Fibroblast of lung (primary cell): ENCODE results near the gene TOX3. TPM values are rescaled to one million over a fixed set of nuclear protein-coding genes. Genes with fewer than 3 reads are reported as not detected.

Experiments used
- DNase-seq, 2 donors: peaks; one replicate each; pipeline versions ENCODE4 v3.0.0 to v3.0.0-alpha.2; 2010; ENCODE audit warnings: low read depth in 2 of 2
- H2AFZ ChIP-seq: 2 replicates; pipeline ENCODE4 v1.5.1; 2012; ENCODE audit warnings: low read length, control low read depth, inconsistent platforms
- H3K27ac ChIP-seq: 2 replicates; pipeline ENCODE4 v1.5.1; 2011; ENCODE audit warnings: low read length, control low read depth; ENCODE audit not compliant: insufficient read depth
- H3K27me3 ChIP-seq: 2 replicates; pipeline ENCODE4 v1.5.1; 2011; ENCODE audit warnings: mild to moderate bottlenecking, low read length; ENCODE audit not compliant: control insufficient read depth, insufficient read depth
- H3K36me3 ChIP-seq: 2 replicates; pipeline ENCODE4 v1.5.1; 2011; ENCODE audit warnings: low read length; ENCODE audit not compliant: control insufficient read depth, insufficient read depth
- H3K4me1 ChIP-seq: 2 replicates; pipeline ENCODE4 v1.5.1; 2011; ENCODE audit warnings: low read length; ENCODE audit not compliant: control insufficient read depth, insufficient read depth; ENCODE audit errors: extremely low read depth
- H3K4me2 ChIP-seq: 2 replicates; pipeline ENCODE4 v1.5.1; 2011; ENCODE audit warnings: low read length, control low read depth; ENCODE audit not compliant: insufficient read depth; ENCODE audit errors: extremely low read depth
- H3K4me3 ChIP-seq, 4 experiments: fragments of 200-600 bp in 1 of 4; sonication (generic) in 1 of 4; replicated peaks in 1 of 4; 2 replicates each; pipeline ENCODE4 v1.5.1; 2011 to 2016; ENCODE audit warnings: low read length in 4 of 4, low read depth in 3 of 4, mild to moderate bottlenecking in 3 of 4, control low read depth in 2 of 4, inconsistent platforms in 1 of 4, mixed read lengths in 1 of 4; ENCODE audit not compliant: insufficient read depth in 1 of 4; ENCODE audit errors: control extremely low read depth in 1 of 4
- H3K79me2 ChIP-seq: 2 replicates; pipeline ENCODE4 v1.5.1; 2012; ENCODE audit warnings: mild to moderate bottlenecking, low read length, inconsistent platforms; ENCODE audit not compliant: control insufficient read depth, insufficient read depth
- H3K9ac ChIP-seq: 2 replicates; pipeline ENCODE4 v1.5.1; 2011; ENCODE audit warnings: mild to moderate bottlenecking, low read length, control low read depth; ENCODE audit not compliant: insufficient read depth
- H3K9me3 ChIP-seq: 2 replicates; pipeline ENCODE4 v1.5.1; 2012; ENCODE audit warnings: low read depth, low read length; ENCODE audit not compliant: control insufficient read depth, insufficient read depth
- H4K20me1 ChIP-seq: 2 replicates; pipeline ENCODE4 v1.5.1; 2011; ENCODE audit warnings: low read length; ENCODE audit not compliant: control insufficient read depth, insufficient read depth; ENCODE audit errors: extremely low read depth
- CTCF ChIP-seq, 2 donors: IDR thresholded peaks in 1 of 2; conservative IDR thresholded peaks in 1 of 2; 1 replicate in 1 of 2; 2 replicates in 1 of 2; pipeline ENCODE4 v1.5.1; 2011 to 2012; ENCODE audit warnings: low read length in 2 of 2, control low read depth in 1 of 2, inconsistent platforms in 1 of 2, low read depth in 1 of 2, mild to moderate bottlenecking in 1 of 2
- EZH2 ChIP-seq: IDR thresholded peaks from 2 replicates; pipeline ENCODE4 v1.5.1; 2012; ENCODE audit warnings: low read length, control low read depth, mild to moderate bottlenecking; ENCODE audit errors: missing control alignments
- polyA plus RNA-seq, 2 donors: library from polyadenylated mRNA; depleted of rRNA in 1 of 2; stranded (reverse) in 1 of 2; unstranded in 1 of 2; fragments of >200 nt; gene quantifications; 2 replicates each; pipeline ENCODE4 v1.2.1, GENCODE V29; 2011 to 2012; ENCODE audit warnings: missing spikeins in 1 of 2
- total RNA-seq: library from RNA; depleted of rRNA; stranded (reverse); fragments of >200 nt; gene quantifications from 2 replicates; pipeline ENCODE4 v1.2.1, GENCODE V29; 2014

TOX3 gene
- total and polyA plus RNA-seq, 2 donors (not counting 1 experiment from before 2014, with no cell fraction given) = not detected

- Histone ChIP-seq H3K4me1 (no peaks in the 10 kb centered on the region), H3K79me2 (no peaks in the 10 kb centered on the region), H3K27me3 (no peaks in the 10 kb centered on the region), H3K4me3 (no peak overlapping the region), H3K9ac (no peak overlapping the region), H4K20me1 (no peaks in the 10 kb centered on the region), H3K27ac (no peak overlapping the region), H3K9me3 (no peaks in the 10 kb centered on the region), H3K4me2 (no peak overlapping the region), H2AFZ (no peak overlapping the region), H3K36me3 (no peaks in the 10 kb centered on the region)
- DNase-seq = no peak
- TF ChIP-seq EZH2 (no peak), CTCF (conservative IDR thresholded peaks at IDR 0.05 in 1 of 2, IDR thresholded peaks at IDR 0.05 in 1 of 2; ENCODE audit: low read depth in 1 of 2, low read length in 2 of 2) (no peak)
These were observed 122.4 kb downstream of the TOX3 start for GRCh38 chr16:52424591-52424990.

- Histone ChIP-seq H3K79me2 (no peaks in the 10 kb centered on the region), H3K4me1 (no peaks in the 10 kb centered on the region), H4K20me1 (no peaks in the 10 kb centered on the region), H3K9ac (no peak overlapping the region), H3K9me3 (no peaks in the 10 kb centered on the region), H3K4me2 (no peak overlapping the region), H3K27me3 (no peaks in the 10 kb centered on the region), H3K36me3 (no peaks in the 10 kb centered on the region), H3K27ac (no peak overlapping the region), H3K4me3 (no peak overlapping the region), H2AFZ (no peak overlapping the region)
- no peak for DNase-seq
- TF ChIP-seq CTCF (conservative IDR thresholded peaks at IDR 0.05 in 1 of 2, IDR thresholded peaks at IDR 0.05 in 1 of 2; ENCODE audit: low read depth in 1 of 2, low read length in 2 of 2) (no peak), EZH2 (no peak)
These were observed 124.6 kb downstream of the TOX3 start for GRCh38 chr16:52422307-52422706.

- Histone ChIP-seq H3K4me1 (no peaks in the 10 kb centered on the region), H3K27me3 (no peaks in the 10 kb centered on the region), H4K20me1 (no peaks in the 10 kb centered on the region), H3K9me3 (no peaks in the 10 kb centered on the region), H3K9ac (no peak overlapping the region), H3K27ac (no peak overlapping the region), H3K4me3 (no peak overlapping the region), H2AFZ (no peak overlapping the region), H3K4me2 (no peak overlapping the region), H3K36me3 (no peaks in the 10 kb centered on the region), H3K79me2 (no peaks in the 10 kb centered on the region)
- no peak for TF ChIP-seq EZH2
- TF ChIP-seq CTCF (conservative IDR thresholded peaks at IDR 0.05 in 1 of 2, IDR thresholded peaks at IDR 0.05 in 1 of 2; ENCODE audit: low read depth in 1 of 2, low read length in 2 of 2) = no peak
- DNase-seq = no peak
These were observed 128.7 kb downstream of the TOX3 start for GRCh38 chr16:52418201-52418600.
